CD4-positive, alpha-beta memory T cell (primary cell): ENCODE results near the gene FUT2. TPM values are rescaled to one million over a fixed set of nuclear protein-coding genes. Genes with fewer than 3 reads are reported as not detected.

ENCODE experiments used
- CTCF ChIA-PET: fragments of 350-600 bp; sonication (Branson Sonifier 250); formaldehyde crosslinking; loops from one replicate; lab custom pipeline; 2021; ENCODE audit warnings: inconsistent platforms; ENCODE audit not compliant: partially characterized antibody; lab: Charles Lee
- POLR2A ChIA-PET: fragments of 350-600 bp; sonication (Branson Sonifier 250); formaldehyde crosslinking; loops from one replicate; lab custom pipeline; 2021; ENCODE audit not compliant: partially characterized antibody; lab: Charles Lee
- DNase-seq, 5 donors: peaks; one replicate each; pipeline versions ENCODE4 v3.0.0 to v3.0.0-alpha.2; 2020 to 2022; ENCODE audit warnings: mixed read lengths in 1 of 5
- H3K27ac ChIP-seq: one replicate; pipeline ENCODE4 v1.7.0; 2013; ENCODE audit warnings: low read depth, low read length
- H3K27me3 ChIP-seq: 2 replicates; pipeline ENCODE4 v1.7.0; 2013; ENCODE audit warnings: mild to moderate bottlenecking, low read length, moderate library complexity; ENCODE audit not compliant: insufficient read depth
- H3K36me3 ChIP-seq: 2 replicates; pipeline ENCODE4 v1.7.0; 2013; ENCODE audit warnings: mild to moderate bottlenecking, low read length, moderate library complexity; ENCODE audit not compliant: insufficient read depth
- H3K4me1 ChIP-seq: 2 replicates; pipeline ENCODE4 v1.7.0; 2013; ENCODE audit warnings: mild to moderate bottlenecking, low read length, moderate library complexity; ENCODE audit not compliant: insufficient read depth
- H3K4me3 ChIP-seq, 2 donors: one replicate each; pipeline ENCODE4 v1.7.0; 2013; ENCODE audit warnings: low read length in 2 of 2, mild to moderate bottlenecking in 1 of 2
- H3K9me3 ChIP-seq, 2 donors: one replicate each; pipeline ENCODE4 v1.7.0; 2013; ENCODE audit warnings: low read length in 2 of 2, control low read depth in 1 of 2; ENCODE audit not compliant: control insufficient read depth in 1 of 2
- H3K27ac Mint-ChIP-seq, 7 donors: one replicate each; pipeline ENCODE4 v1.8.0; 2020 to 2021; ENCODE audit warnings: mixed read lengths in 7 of 7, mild to moderate bottlenecking in 6 of 7, inconsistent platforms in 3 of 7, moderate library complexity in 3 of 7
- H3K27me3 Mint-ChIP-seq, 2 donors: one replicate each; pipeline ENCODE4 v1.8.0; 2020 to 2021; ENCODE audit warnings: mixed read lengths in 2 of 2
- H3K36me3 Mint-ChIP-seq, 2 donors: one replicate each; pipeline ENCODE4 v1.8.0; 2020 to 2021; ENCODE audit warnings: mixed read lengths in 2 of 2, inconsistent platforms in 1 of 2, mild to moderate bottlenecking in 1 of 2
- H3K4me1 Mint-ChIP-seq, 4 donors: one replicate each; pipeline ENCODE4 v1.8.0; 2020 to 2021; ENCODE audit warnings: mixed read lengths in 4 of 4, mild to moderate bottlenecking in 1 of 4
- H3K4me3 Mint-ChIP-seq, 8 donors: one replicate each; pipeline ENCODE4 v1.8.0; 2020 to 2021; ENCODE audit warnings: mixed read lengths in 8 of 8, mild to moderate bottlenecking in 7 of 8, moderate library complexity in 6 of 8, inconsistent platforms in 3 of 8
- H3K9me3 Mint-ChIP-seq, 8 donors: one replicate each; pipeline ENCODE4 v1.8.0; 2020 to 2021; ENCODE audit warnings: mixed read lengths in 8 of 8, mild to moderate bottlenecking in 5 of 8, inconsistent platforms in 3 of 8, moderate library complexity in 1 of 8
- intact Hi-C: fragments of 100-400 bp; cut with micrococcal nuclease; formaldehyde crosslinking; loops from one replicate; pipeline ENCODE4 v1.15.1; 2023
- polyA plus RNA-seq, 2 donors: library from polyadenylated mRNA; unstranded; fragments of 300-500 nt; fragmentation: Illumina TruSeq; gene quantifications; one replicate each; pipeline ENCODE4 v1.2.3, GENCODE V29; 2021
- total RNA-seq, 2 experiments: library from RNA; stranded (reverse); gene quantifications; one replicate each; pipeline ENCODE4 v1.2.3, GENCODE V29; 2021

FUT2 gene
- total and polyA plus RNA-seq, 4 experiments from 2014 or later, result 0.11 to 0.59 TPM; not detected in 2

- DNase-seq, result no peak
- Mint-ChIP-seq H3K9me3 (no peaks in the 10 kb centered on the region), H3K4me3 (no peak overlapping the region), H3K36me3 (no peaks in the 10 kb centered on the region), H3K27ac (no peak overlapping the region), H3K27me3 (no peaks in the 10 kb centered on the region), H3K4me1 (peaks cover 5 to 12% (median 8%) of the 10 kb centered on the region in 4 donors)
- no peaks in the 10 kb centered on the region for H3K27me3 ChIP-seq
- CTCF ChIA-PET, result interaction anchor here (1.4 kb wide), 1 partner anchor 16 kb away, joined by 4 read pairs; the partner anchor contains the start of gene CA11
- no peak overlapping the region for H3K4me3 ChIP-seq
- peaks cover 10% of the 10 kb centered on the region for H3K4me1 ChIP-seq
- POLR2A ChIA-PET, result interaction anchor here (1.3 kb wide), 1 partner anchor 51 kb away, joined by 3 read pairs; no protein-coding TSS in a partner anchor
- no peaks in the 10 kb centered on the region for H3K36me3 ChIP-seq
- intact Hi-C loops, result loop anchor here (1.0 kb wide), 1 partner anchor 15 kb away; the partner anchor contains the start of gene CA11
- no peaks in the 10 kb centered on the region for H3K9me3 ChIP-seq
- H3K27ac ChIP-seq, result no peak overlapping the region
These were observed 34.1 kb upstream of the FUT2 start for GRCh38 chr19:48661711-48662090.

GRCh38 chr19:48663667-48664066, 32.1 kb upstream of the FUT2 start:
- ChIA-PET CTCF (interaction anchor here (1.5 kb wide), 1 partner anchor 11 kb away, joined by 7 read pairs; no protein-coding TSS in a partner anchor), POLR2A (no interaction called here)
- Histone ChIP-seq H3K4me3 (no peak overlapping the region), H3K27ac (no peak overlapping the region), H3K27me3 (no peaks in the 10 kb centered on the region), H3K4me1 (peaks cover 10% of the 10 kb centered on the region), H3K9me3 (no peaks in the 10 kb centered on the region), H3K36me3 (no peaks in the 10 kb centered on the region)
- no peak overlapping the region for H3K27ac Mint-ChIP-seq
- no peaks in the 10 kb centered on the region for H3K9me3 Mint-ChIP-seq
- H3K4me1 Mint-ChIP-seq, result peaks cover 5 to 12% (median 8%) of the 10 kb centered on the region in 4 donors
- H3K4me3 Mint-ChIP-seq, result no peak overlapping the region
- H3K27me3 Mint-ChIP-seq, result no peaks in the 10 kb centered on the region
- no peaks in the 10 kb centered on the region for H3K36me3 Mint-ChIP-seq
- intact Hi-C loops, result no loop called here
- no peak for DNase-seq

GRCh38 chr19:48664476-48664875, 31.3 kb upstream of the FUT2 start:
- DNase-seq, result no peak
- Histone ChIP-seq H3K36me3 (no peaks in the 10 kb centered on the region), H3K4me1 (peaks cover 10% of the 10 kb centered on the region), H3K27ac (no peak overlapping the region), H3K27me3 (no peaks in the 10 kb centered on the region), H3K4me3 (no peak overlapping the region), H3K9me3 (no peaks in the 10 kb centered on the region)
- Mint-ChIP-seq H3K27ac (no peak overlapping the region), H3K4me3 (no peak overlapping the region), H3K4me1 (peaks cover 5 to 12% (median 8%) of the 10 kb centered on the region in 4 donors), H3K27me3 (no peaks in the 10 kb centered on the region), H3K36me3 (no peaks in the 10 kb centered on the region), H3K9me3 (peaks cover 0 to 2% (median 0%) of the 10 kb centered on the region in 8 donors)
- POLR2A ChIA-PET, result no interaction called here
- CTCF ChIA-PET, result interaction anchor here (1.0 to 1.2 kb wide), 2 partner anchors 10 to 12 kb away, joined by 4 to 5 read pairs; no protein-coding TSS in a partner anchor
- intact Hi-C loops, result no loop called here

GRCh38 chr19:48665786-48666185, 30.0 kb upstream of the FUT2 start:
- no peaks in the 10 kb centered on the region for H3K27me3 Mint-ChIP-seq
- Histone ChIP-seq H3K9me3 (no peaks in the 10 kb centered on the region), H3K4me1 (peaks cover 7% of the 10 kb centered on the region), H3K27ac (no peak overlapping the region), H3K36me3 (no peaks in the 10 kb centered on the region), H3K27me3 (no peaks in the 10 kb centered on the region), H3K4me3 (no peak overlapping the region)
- H3K36me3 Mint-ChIP-seq, result no peaks in the 10 kb centered on the region
- peaks cover 6 to 9% (median 7%) of the 10 kb centered on the region in 4 donors for H3K4me1 Mint-ChIP-seq
- peaks cover 0 to 2% (median 0%) of the 10 kb centered on the region in 8 donors for H3K9me3 Mint-ChIP-seq
- DNase-seq, result no peak
- intact Hi-C loops, result no loop called here
- CTCF ChIA-PET, result no interaction called here
- H3K4me3 Mint-ChIP-seq, result no peak overlapping the region
- POLR2A ChIA-PET, result no interaction called here
- H3K27ac Mint-ChIP-seq, result no peak overlapping the region

GRCh38 chr19:48668332-48668731, 27.4 kb upstream of the FUT2 start:
- peaks cover 0 to 4% (median under 1%) of the 10 kb centered on the region in 4 donors for H3K4me1 Mint-ChIP-seq

GRCh38 chr19:48668761-48669160, 27.0 kb upstream of the FUT2 start:
- Histone ChIP-seq H3K4me3 (no peak overlapping the region), H3K9me3 (no peaks in the 10 kb centered on the region), H3K4me1 (no peaks in the 10 kb centered on the region), H3K27me3 (no peaks in the 10 kb centered on the region), H3K36me3 (no peaks in the 10 kb centered on the region), H3K27ac (no peak overlapping the region)
- ChIA-PET CTCF (interaction anchor here (1.5 kb wide), 1 partner anchor 9 kb away, joined by 5 read pairs; no protein-coding TSS in a partner anchor), POLR2A (interaction anchor here (0.9 kb wide), 1 partner anchor 10 kb away, joined by 3 read pairs; no protein-coding TSS in a partner anchor)
- DNase-seq, result no peak
- H3K27ac Mint-ChIP-seq, result peak overlapping the region in 2 of 7 donors; percentile 3 to 60
- no peak overlapping the region for H3K4me3 Mint-ChIP-seq
- no peaks in the 10 kb centered on the region for H3K36me3 Mint-ChIP-seq
- intact Hi-C loops, result no loop called here
- peaks cover 0 to 2% (median 0%) of the 10 kb centered on the region in 8 donors for H3K9me3 Mint-ChIP-seq
- H3K27me3 Mint-ChIP-seq, result no peaks in the 10 kb centered on the region
- H3K4me1 Mint-ChIP-seq, result peaks cover 0 to 4% (median under 1%) of the 10 kb centered on the region in 4 donors

More at GRCh38 chr19:48668332-48668731, 27.4 kb upstream of the FUT2 start:
- no peaks in the 10 kb centered on the region for H3K36me3 ChIP-seq
- H3K36me3 Mint-ChIP-seq, result no peaks in the 10 kb centered on the region
- ChIA-PET POLR2A (interaction anchor here (0.8 to 0.9 kb wide), 2 partner anchors 10 to 31 kb away, joined by 3 read pairs; no protein-coding TSS in a partner anchor), CTCF (interaction anchor here (1.5 kb wide), 1 partner anchor 10 kb away, joined by 5 read pairs; no protein-coding TSS in a partner anchor)
- H3K27ac Mint-ChIP-seq, result no peak overlapping the region
- no peaks in the 10 kb centered on the region for H3K4me1 ChIP-seq
- H3K27me3 Mint-ChIP-seq, result no peaks in the 10 kb centered on the region
- H3K4me3 ChIP-seq, result no peak overlapping the region
- H3K27ac ChIP-seq, result no peak overlapping the region
- intact Hi-C loops, result no loop called here
- no peaks in the 10 kb centered on the region for H3K27me3 ChIP-seq
- peaks cover 0 to 2% (median 0%) of the 10 kb centered on the region in 8 donors for H3K9me3 Mint-ChIP-seq
- no peak overlapping the region for H3K4me3 Mint-ChIP-seq
- no peak for DNase-seq
- H3K9me3 ChIP-seq, result no peaks in the 10 kb centered on the region

- no peaks in the 10 kb centered on the region for H3K36me3 ChIP-seq
- Mint-ChIP-seq H3K4me1 (peaks cover 2 to 5% (median 3%) of the 10 kb centered on the region in 4 donors), H3K9me3 (peaks cover 0 to 2% (median 0%) of the 10 kb centered on the region in 8 donors), H3K4me3 (no peak overlapping the region), H3K36me3 (no peaks in the 10 kb centered on the region), H3K27me3 (no peaks in the 10 kb centered on the region), H3K27ac (peak overlapping the region in 3 of 7 donors; percentile 23 to 57 (median 53))
- H3K4me3 ChIP-seq, result no peak overlapping the region
- H3K9me3 ChIP-seq, result no peaks in the 10 kb centered on the region
- no peaks in the 10 kb centered on the region for H3K27me3 ChIP-seq
- peaks cover 2% of the 10 kb centered on the region for H3K4me1 ChIP-seq
- POLR2A ChIA-PET, result no interaction called here
- H3K27ac ChIP-seq, result no peak overlapping the region
- CTCF ChIA-PET, result no interaction called here
- intact Hi-C loops, result no loop called here
- no peak for DNase-seq
These were observed 25.7 kb upstream of the FUT2 start for GRCh38 chr19:48669903-48670668.
